SHP77 treated with DMSO at 0.1 percent for 48 hours (cell line): ENCODE measurements around the gene ANKRD55.
"Not testable (repeated sequence)": the region's sequence is repeated elsewhere in the genome, so short reads cannot be mapped to it uniquely, and the experiment has no call there.

Experiments
- DNase-seq: peaks from one replicate; lab custom pipeline; 2025; lab: John Stamatoyannopoulos, UW

ANKRD55 gene

GRCh38 chr5:56102889-56103288 is 130.2 kb downstream of the ANKRD55 start:
- no peak for DNase-seq

GRCh38 chr5:56102207-56102606 is 130.9 kb downstream of the ANKRD55 start:
- DNase-seq: not testable (repeated sequence)

GRCh38 chr5:56101180-56101579 is 131.9 kb downstream of the ANKRD55 start:
- no peak for DNase-seq

GRCh38 chr5:56100439-56101176 is 132.5 kb downstream of the ANKRD55 start:
- no peak for DNase-seq

- no peak for DNase-seq
Observed at GRCh38 chr5:56099346-56099745, 133.8 kb downstream of the ANKRD55 start.

GRCh38 chr5:56097055-56097454 is 136.1 kb downstream of the ANKRD55 start:
- no peak for DNase-seq

GRCh38 chr5:56095579-56096102 is 137.5 kb downstream of the ANKRD55 start:
- no peak for DNase-seq

- DNase-seq: no peak
Observed at GRCh38 chr5:56094579-56095361, 138.4 kb downstream of the ANKRD55 start.

- DNase-seq: no peak
Observed at GRCh38 chr5:56093970-56094369, 139.2 kb downstream of the ANKRD55 start.

- DNase-seq: no peak
Observed at GRCh38 chr5:56092115-56092514, 141.0 kb downstream of the ANKRD55 start.

- DNase-seq: no peak
Observed at GRCh38 chr5:56091664-56092063, 141.5 kb downstream of the ANKRD55 start.

GRCh38 chr5:56090793-56091460 is 142.2 kb downstream of the ANKRD55 start:
- DNase-seq: no peak

GRCh38 chr5:56088967-56089829 is 143.9 kb downstream of the ANKRD55 start:
- DNase-seq: no peak

GRCh38 chr5:56088431-56088949 is 144.6 kb downstream of the ANKRD55 start:
- no peak for DNase-seq

- DNase-seq: no peak
Observed at GRCh38 chr5:56085193-56085592, 147.9 kb downstream of the ANKRD55 start.

- no peak for DNase-seq
Observed at GRCh38 chr5:56083286-56083854, 149.8 kb downstream of the ANKRD55 start.

GRCh38 chr5:56081053-56081642 is 152.0 kb downstream of the ANKRD55 start:
- not testable (repeated sequence) for DNase-seq

GRCh38 chr5:56080375-56081052 is 152.6 kb downstream of the ANKRD55 start:
- DNase-seq: no peak

- DNase-seq: not testable (repeated sequence)
Observed at GRCh38 chr5:56079157-56079500, 154.0 kb downstream of the ANKRD55 start.
